ENCODE results near the gene PDSS2. TPM values are rescaled to one million over a fixed set of nuclear protein-coding genes. Genes with fewer than 3 reads are reported as not detected.

The PDSS2 gene
- total and polyA plus RNA-seq, 2 of the 8 experiments (the other 6 are each of a cell fraction or from before 2014, with no cell fraction given): 10.7 to 16.1 TPM

- Histone ChIP-seq H3K4ac (replicated peaks; ENCODE audit: insufficient read length, low read depth, low read length) (no peak overlapping the region), H3K18ac (ENCODE audit: extremely low read depth, low read length) (no peak overlapping the region), H2BK12ac (ENCODE audit: low read depth, low read length) (no peak overlapping the region), H2BK20ac (ENCODE audit: low read length) (no peak overlapping the region), H3K4me1 (replicated peaks in 1 of 4; ENCODE audit: control insufficient read depth in 3 of 4, insufficient read depth in 4 of 4, low read length in 3 of 4) (peaks cover 0 to 3% (median 0%) of the 10 kb centered on the region in 4 experiments; a peak in 2 of 7 replicates), H3K27ac (ENCODE audit: low read depth, low read length) (no peak overlapping the region), H3K56ac (replicated peaks; ENCODE audit: insufficient read length, low read depth, low read length) (no peak overlapping the region), H4K91ac (replicated peaks; ENCODE audit: insufficient read length, low read length) (no peak overlapping the region), H2AFZ (ENCODE audit: low read length) (no peak overlapping the region), H4K20me1 (replicated peaks in 1 of 2; ENCODE audit: control insufficient read depth in 1 of 2, insufficient read depth in 2 of 2, low read length in 2 of 2) (peaks cover 0 to 1% of the 10 kb centered on the region in 2 experiments), H3K79me1 (ENCODE audit: low read depth, low read length) (no peaks in the 10 kb centered on the region; the same call in 1 of the 2 replicates), H2AK5ac (ENCODE audit: low read depth, low read length) (no peak overlapping the region), H2BK120ac (replicated peaks; ENCODE audit: low read depth, low read length) (no peak overlapping the region), H3K23ac (ENCODE audit: insufficient read length) (no peak overlapping the region), H3K36me3 (ENCODE audit: control insufficient read depth in 2 of 4, insufficient read depth in 4 of 4, low read length in 3 of 4) (no peaks in the 10 kb centered on the region), H3K14ac (ENCODE audit: insufficient read length) (no peak overlapping the region), H3K4me3 (ENCODE audit: extremely low read depth in 1 of 4, insufficient read depth in 2 of 4, low read depth in 3 of 4, low read length in 4 of 4) (no peak overlapping the region), H3K9ac (replicated peaks in 1 of 4; ENCODE audit: extremely low read depth in 1 of 4, low read depth in 3 of 4, low read length in 3 of 4) (no peak overlapping the region), H2BK15ac (ENCODE audit: low read length) (no peak overlapping the region), H2BK5ac (ENCODE audit: low read depth, low read length) (no peak overlapping the region; the same call in 1 of the 2 replicates), H4K5ac (ENCODE audit: insufficient read length, low read depth, low read length) (no peak overlapping the region), H3K9me3 (ENCODE audit: insufficient read depth in 2 of 2, low read depth in 1 of 2, low read length in 1 of 2) (no peaks in the 10 kb centered on the region), H3K4me2 (ENCODE audit: insufficient read depth in 1 of 2, low read depth in 2 of 2, low read length in 2 of 2) (no peak overlapping the region), H3K27me3 (replicated peaks in 1 of 4; ENCODE audit: control insufficient read depth in 3 of 4, extremely low read depth in 1 of 4, insufficient read depth in 3 of 4, low read length in 3 of 4) (no peaks in the 10 kb centered on the region), H3K79me2 (ENCODE audit: control insufficient read depth in 1 of 2, insufficient read depth in 2 of 2, low read length in 2 of 2) (peaks cover 0 to 9% of the 10 kb centered on the region in 2 experiments; a peak in 2 of 4 replicates), H3K23me2 (ENCODE audit: low read depth, low read length) (no peaks in the 10 kb centered on the region), H4K8ac (ENCODE audit: extremely low read depth, insufficient read depth, low read length) (no peak overlapping the region)
- ChIA-PET POLR2A (ENCODE audit: partially characterized antibody) (interaction anchor here (1.2 kb wide), 1 partner anchor 16 kb away, joined by 3 read pairs; no protein-coding TSS in a partner anchor), CTCF (ENCODE audit: partially characterized antibody) (interaction anchor here (0.8 to 1.8 kb wide), 3 partner anchors 16 to 81 kb away, joined by 3 to 4 read pairs (median 4); no protein-coding TSS in a partner anchor)
- no peak for FAIRE-seq
- 83% methylated on average over 1 of the region's 1 CpG; no CpG with 5 or more reads in 1 of the 2 experiments for WGBS, 2 experiments (ENCODE audit: extremely low coverage in 1 of 2, insufficient coverage in 1 of 2, insufficient read length in 1 of 2, insufficient replicate concordance in 2 of 2, low coverage in 1 of 2, low lambda C conversion rate in 2 of 2, missing lambda C conversion rate in 1 of 2)
- DNase-seq (ENCODE audit: low read depth in 1 of 2, low spot score in 2 of 2): no peak
- TF ChIP-seq KDM1A (IDR thresholded peaks at IDR 0.05; ENCODE audit: borderline replicate concordance, low read length) (no peak), POU5F1 (IDR thresholded peaks at IDR 0.05; ENCODE audit: low read depth, low read length) (no peak), CHD2 (IDR thresholded peaks at IDR 0.05; ENCODE audit: low read length) (no peak), GABPA (IDR thresholded peaks at IDR 0.05; ENCODE audit: borderline replicate concordance, insufficient read depth, low read length) (no peak), ZNF274 (IDR thresholded peaks at IDR 0.05; ENCODE audit: borderline replicate concordance, extremely low read depth, low read length) (no peak), E2F6 (IDR thresholded peaks at IDR 0.05) (no peak), ATF3 (IDR thresholded peaks at IDR 0.05; ENCODE audit: insufficient read depth, low read depth, low read length) (no peak), POLR2A (IDR thresholded peaks at IDR 0.05; ENCODE audit: control extremely low read depth in 1 of 2, low read depth in 2 of 2, low read length in 2 of 2) (no peak), BRCA1 (IDR thresholded peaks at IDR 0.05; ENCODE audit: low read depth, low read length) (no peak), SIN3A (conservative IDR thresholded peaks at IDR 0.05 in 1 of 2, IDR thresholded peaks at IDR 0.05 in 1 of 2; ENCODE audit: low read depth in 1 of 2, low read length in 2 of 2) (no peak), CBX5 (IDR thresholded peaks at IDR 0.05; ENCODE audit: low read depth, low read length) (no peak), BACH1 (IDR thresholded peaks at IDR 0.05; ENCODE audit: low read length) (no peak), SRF (IDR thresholded peaks at IDR 0.05; ENCODE audit: low read depth, low read length) (no peak)
Measured at GRCh38 chr6:107399935-107400334, 59.4 kb downstream of the PDSS2 start.
